GM18873 (cell line): ENCODE data around the gene GPX3.

Source experiments
- ATAC-seq: cut with Tn5 transposase; IDR thresholded peaks from one replicate; pipeline ENCODE4 v1.9.1; 2021; ENCODE audit warnings: mild to moderate bottlenecking, moderate library complexity, moderate number of reproducible peaks; ENCODE audit not compliant: unreplicated experiment, low FRiP score

GPX3 gene

DNA sequence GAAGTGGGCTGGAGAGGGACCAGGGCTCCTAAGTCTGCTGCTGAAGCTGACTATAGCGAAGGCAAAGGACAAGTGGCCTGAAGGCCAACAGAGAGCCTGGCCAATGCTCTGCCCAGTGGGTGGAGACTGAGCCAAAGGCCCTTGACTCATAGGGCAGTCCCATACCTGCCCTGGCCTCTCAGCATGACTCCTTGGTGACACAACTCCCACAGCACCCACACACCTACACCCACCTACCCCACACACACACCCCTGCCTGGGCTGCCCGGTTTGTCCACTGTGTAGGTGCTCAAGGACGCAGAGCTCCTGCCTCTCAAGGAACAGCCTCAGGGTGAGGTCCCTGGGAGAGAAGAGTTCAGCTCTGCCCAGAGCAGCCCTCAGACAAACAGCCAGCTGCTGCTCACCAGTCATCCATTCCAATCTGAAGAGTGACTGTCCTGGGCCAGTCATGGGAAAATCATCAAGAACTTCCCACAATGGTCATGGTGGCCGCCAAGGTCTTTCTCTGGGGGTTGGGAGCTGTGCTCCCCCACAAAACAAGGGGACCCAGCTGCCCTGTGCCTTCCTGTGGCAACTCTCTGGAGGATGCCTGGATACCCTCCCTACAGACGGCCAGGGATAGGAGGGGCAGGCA, 55.4 kb downstream of the GPX3 start:
- ATAC-seq: no peak

DNA sequence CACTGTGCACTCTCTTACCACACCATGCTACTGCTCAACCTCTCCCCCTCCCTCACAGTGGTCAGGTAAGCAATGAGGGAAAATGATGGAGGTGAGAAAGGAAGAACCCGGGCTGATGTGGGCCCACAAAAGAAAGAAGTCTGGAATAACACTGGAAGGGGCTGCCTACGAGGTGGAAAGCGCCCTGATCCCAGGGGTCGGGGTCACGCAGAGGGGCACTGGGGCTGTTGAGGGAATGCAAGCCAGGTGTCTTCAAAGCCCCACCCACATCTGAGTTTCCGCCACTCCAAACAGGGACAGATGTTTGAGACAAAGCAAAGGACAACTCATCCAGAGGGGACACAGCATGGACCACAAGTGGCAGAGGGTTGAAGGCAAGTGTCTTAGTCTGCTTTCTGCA, 56.2 kb downstream of the GPX3 start:
- no peak for ATAC-seq

DNA sequence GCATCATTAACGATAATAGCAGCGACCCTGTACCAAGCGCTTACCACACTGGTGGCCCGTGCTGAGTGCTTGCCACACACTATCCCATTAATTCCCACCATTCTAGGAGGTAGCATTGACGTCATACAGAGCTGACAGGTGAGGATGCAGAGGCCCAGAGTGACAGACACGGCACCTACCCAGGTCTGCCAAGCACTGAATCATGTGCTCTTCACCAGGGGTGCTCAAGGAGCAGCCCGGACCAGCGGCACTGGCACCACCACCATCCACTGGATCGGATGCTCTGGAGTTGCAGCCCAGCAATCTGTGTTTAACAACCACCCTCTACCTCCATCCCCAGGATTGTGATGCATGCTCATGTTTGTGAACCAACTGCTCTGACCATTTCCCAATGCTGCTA, 57.0 kb downstream of the GPX3 start:
- no peak for ATAC-seq

DNA sequence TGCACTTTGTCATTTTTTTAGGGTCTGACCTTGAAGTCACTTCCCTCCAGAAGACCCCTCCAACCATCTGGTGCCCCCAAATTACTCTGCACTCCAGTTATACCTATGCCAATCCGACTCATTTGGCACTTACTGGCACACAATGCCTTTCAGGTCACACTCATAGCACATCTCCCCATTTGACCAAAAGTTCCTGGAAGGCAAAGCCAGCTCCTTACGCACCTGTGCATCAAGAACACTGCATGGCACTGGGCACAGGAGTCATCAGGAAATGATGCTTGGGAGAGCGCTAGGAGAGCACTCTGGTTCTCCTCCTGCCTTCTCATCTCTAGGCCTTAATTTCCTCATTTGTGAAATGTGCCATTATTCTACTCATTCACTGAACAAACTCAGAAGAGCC, 57.6 kb downstream of the GPX3 start:
- no peak for ATAC-seq
